SU-DHL-6 (cell line): ENCODE measurements around the gene NANOS1.

Source experiments
- H2AFZ ChIP-seq: fragments of 200-600 bp; sonication (generic); 2 replicates; pipeline ENCODE4 v1.6.1; 2014; ENCODE audit warnings: low read depth, mild to moderate bottlenecking, moderate library complexity, mixed read lengths, antibody characterized with exemption, low read length; ENCODE audit not compliant: severe bottlenecking
- H3F3A ChIP-seq: fragments of 200-600 bp; shearing (Covaris generic); 2 replicates; pipeline ENCODE4 v1.6.0; 2016; ENCODE audit warnings: antibody characterized with exemption, mild to moderate bottlenecking; ENCODE audit not compliant: insufficient read depth
- H3K27ac ChIP-seq: fragments of 200-600 bp; sonication (generic); 2 replicates; pipeline ENCODE4 v1.5.1; 2016; ENCODE audit warnings: low read depth, mild to moderate bottlenecking, low read length, moderate library complexity, mixed read lengths
- H3K27me3 ChIP-seq: fragments of 200-600 bp; sonication (generic), shearing (Covaris generic); 2 replicates; pipeline ENCODE4 v1.6.0; 2014; ENCODE audit warnings: mild to moderate bottlenecking, low read length
- H3K36me3 ChIP-seq: fragments of 200-600 bp; sonication (generic); 2 replicates; pipeline ENCODE4 v1.6.1; 2014; ENCODE audit warnings: mild to moderate bottlenecking, low read length, mixed read lengths
- H3K4me2 ChIP-seq: fragments of 300-600, 200-600 bp; shearing (Covaris generic), sonication (generic); 2 replicates; pipeline ENCODE4 v1.6.0; 2014; ENCODE audit warnings: low read length, low read depth, mild to moderate bottlenecking; ENCODE audit not compliant: poor library complexity, severe bottlenecking
- H3K4me3 ChIP-seq: fragments of 200-600 bp; sonication (generic); 2 replicates; pipeline ENCODE4 v1.5.1; 2014; ENCODE audit warnings: antibody characterized with exemption, low read length, mild to moderate bottlenecking, mixed read lengths; ENCODE audit not compliant: insufficient read depth, poor library complexity, severe bottlenecking
- H3K79me2 ChIP-seq: fragments of 200-600 bp; sonication (generic); 2 replicates; pipeline ENCODE4 v1.6.1; 2014; ENCODE audit warnings: mild to moderate bottlenecking, low read length, moderate library complexity; ENCODE audit not compliant: insufficient read depth
- H3K9ac ChIP-seq: fragments of 200-600 bp; sonication (generic); 2 replicates; pipeline ENCODE4 v1.7.0; 2014; ENCODE audit warnings: mild to moderate bottlenecking, low read length
- H3K9me2 ChIP-seq: fragments of 200-600 bp; sonication (generic); replicated peaks from 2 replicates; pipeline ENCODE4 v1.6.1; 2014; ENCODE audit warnings: low read length; ENCODE audit not compliant: insufficient read depth
- H3K9me3 ChIP-seq: fragments of 200-600 bp; sonication (generic); 2 replicates; pipeline ENCODE4 v1.6.1; 2014; ENCODE audit warnings: low read length, mixed read lengths; ENCODE audit not compliant: insufficient read depth
- H4K20me1 ChIP-seq: fragments of 200-600 bp; sonication (generic); 2 replicates; pipeline ENCODE4 v1.6.1; 2014; ENCODE audit warnings: low read depth, mild to moderate bottlenecking, antibody characterized with exemption, low read length, moderate library complexity, mixed read lengths
- CTCF ChIP-seq: fragments of 200-600 bp; sonication (generic); IDR thresholded peaks from one replicate; pipeline ENCODE4 v1.5.1; 2017; ENCODE audit warnings: antibody characterized with exemption, mild to moderate bottlenecking, low read length, moderate library complexity; ENCODE audit not compliant: insufficient read depth, poor library complexity, severe bottlenecking
- EZH2phosphoT487 ChIP-seq: fragments of 200-600 bp; sonication (generic), shearing (Covaris generic); conservative IDR thresholded peaks from 2 replicates; pipeline ENCODE4 v1.6.1; 2018; ENCODE audit warnings: mild to moderate bottlenecking, antibody characterized with exemption, low read length, moderate library complexity, mixed read lengths

Gene NANOS1

GRCh38 chr10:119006451-119007210 is 22.9 kb upstream of the NANOS1 start:
- no peaks in the 10 kb centered on the region for H3K9me3 ChIP-seq
- no peaks in the 10 kb centered on the region for H3F3A ChIP-seq
- no peak overlapping the region for H2AFZ ChIP-seq
- no peaks in the 10 kb centered on the region for H3K9me2 ChIP-seq
- no peaks in the 10 kb centered on the region for H3K36me3 ChIP-seq
- no peaks in the 10 kb centered on the region for H3K27me3 ChIP-seq
- H3K27ac ChIP-seq: no peak overlapping the region
- TF ChIP-seq CTCF (no peak), EZH2phosphoT487 (no peak)
- H3K4me3 ChIP-seq: no peak overlapping the region
- no peak overlapping the region for H3K9ac ChIP-seq
- H3K79me2 ChIP-seq: no peaks in the 10 kb centered on the region
- H3K4me2 ChIP-seq: no peak overlapping the region
- no peaks in the 10 kb centered on the region for H4K20me1 ChIP-seq

- H2AFZ ChIP-seq: no peak overlapping the region
- H3K9me2 ChIP-seq: no peaks in the 10 kb centered on the region
- H4K20me1 ChIP-seq: no peaks in the 10 kb centered on the region
- H3K36me3 ChIP-seq: no peaks in the 10 kb centered on the region
- no peak overlapping the region for H3K4me2 ChIP-seq
- H3K9me3 ChIP-seq: no peaks in the 10 kb centered on the region
- no peak overlapping the region for H3K27ac ChIP-seq
- no peaks in the 10 kb centered on the region for H3F3A ChIP-seq
- no peak overlapping the region for H3K9ac ChIP-seq
- H3K79me2 ChIP-seq: no peaks in the 10 kb centered on the region
- H3K27me3 ChIP-seq: no peaks in the 10 kb centered on the region
- no peak overlapping the region for H3K4me3 ChIP-seq
- TF ChIP-seq CTCF: no peak
- TF ChIP-seq EZH2phosphoT487: no peak
Observed at GRCh38 chr10:119007211-119007574, 22.3 kb upstream of the NANOS1 start.

- no peak overlapping the region for H3K9ac ChIP-seq
- no peaks in the 10 kb centered on the region for H3K9me2 ChIP-seq
- no peak overlapping the region for H2AFZ ChIP-seq
- no peaks in the 10 kb centered on the region for H4K20me1 ChIP-seq
- H3K27ac ChIP-seq: no peak overlapping the region
- H3K4me3 ChIP-seq: no peak overlapping the region
- H3K36me3 ChIP-seq: no peaks in the 10 kb centered on the region
- no peaks in the 10 kb centered on the region for H3K9me3 ChIP-seq
- H3K79me2 ChIP-seq: no peaks in the 10 kb centered on the region
- H3K27me3 ChIP-seq: no peaks in the 10 kb centered on the region
- no peak overlapping the region for H3K4me2 ChIP-seq
- no peaks in the 10 kb centered on the region for H3F3A ChIP-seq
- TF ChIP-seq EZH2phosphoT487: no peak
- no peak for TF ChIP-seq CTCF
Observed at GRCh38 chr10:119020627-119020946, 8.9 kb upstream of the NANOS1 start.
